Neural cell (in vitro differentiated cells): ENCODE measurements around the gene GAPVD1. TPM values are rescaled to one million over a fixed set of nuclear protein-coding genes. Genes with fewer than 3 reads are reported as not detected.

ENCODE experiments used
- H2AFZ ChIP-seq: fragments of 200-600, 300-800 bp; sonication (generic), shearing (Covaris generic); 2 replicates; pipeline ENCODE4 v1.6.0; 2014; ENCODE audit warnings: low read depth, mild to moderate bottlenecking, antibody characterized with exemption, low read length, moderate library complexity
- H3F3A ChIP-seq: fragments of 200-600 bp; shearing (Covaris generic); 2 replicates; pipeline ENCODE4 v1.6.1; 2016; ENCODE audit warnings: mild to moderate bottlenecking, moderate library complexity, mixed read lengths, antibody characterized with exemption, low read length; ENCODE audit not compliant: insufficient read depth, poor library complexity, severe bottlenecking
- H3K27ac ChIP-seq: fragments of 200-600, 300-800 bp; sonication (generic), shearing (Covaris generic); 2 replicates; pipeline ENCODE4 v1.5.1; 2014; ENCODE audit warnings: mild to moderate bottlenecking, low read length, moderate library complexity
- H3K27me3 ChIP-seq: fragments of 300-800, 200-600 bp; sonication (generic), shearing (Covaris generic); 2 replicates; pipeline ENCODE4 v1.6.0; 2014; ENCODE audit warnings: mild to moderate bottlenecking, low read depth, low read length, moderate library complexity; ENCODE audit not compliant: insufficient read depth
- H3K36me3 ChIP-seq: fragments of 300-800, 200-600 bp; sonication (generic), shearing (Covaris generic); 2 replicates; pipeline ENCODE4 v1.5.1; 2014; ENCODE audit warnings: mild to moderate bottlenecking, antibody characterized with exemption, low read length, moderate library complexity; ENCODE audit not compliant: insufficient read depth
- H3K4me2 ChIP-seq: fragments of 300-800, 200-600 bp; sonication (generic), shearing (Covaris generic); 2 replicates; pipeline ENCODE4 v1.6.0; 2014; ENCODE audit warnings: mild to moderate bottlenecking, low read length
- H3K4me3 ChIP-seq: fragments of 300-800, 200-600 bp; sonication (generic), shearing (Covaris generic); 2 replicates; pipeline ENCODE4 v1.5.1; 2014; ENCODE audit warnings: mild to moderate bottlenecking, low read length, moderate library complexity
- H3K79me2 ChIP-seq: fragments of 200-600 bp; shearing (Covaris generic); replicated peaks from 2 replicates; pipeline ENCODE4 v1.6.0; 2014; ENCODE audit warnings: mild to moderate bottlenecking, low read length, moderate library complexity; ENCODE audit not compliant: insufficient read depth
- H3K9ac ChIP-seq: fragments of 300-800, 200-600 bp; sonication (generic), shearing (Covaris generic); 2 replicates; pipeline ENCODE4 v1.6.1; 2016; ENCODE audit warnings: mild to moderate bottlenecking, low read length, mixed read lengths
- H3K9me2 ChIP-seq: fragments of 200-600 bp; shearing (Covaris generic); 2 replicates; pipeline ENCODE4 v1.6.1; 2016; ENCODE audit warnings: mild to moderate bottlenecking, low read length, mixed read lengths; ENCODE audit not compliant: insufficient read depth
- H3K9me3 ChIP-seq: fragments of 200-600, 300-800 bp; sonication (generic), shearing (Covaris generic); 2 replicates; pipeline ENCODE4 v1.6.1; 2016; ENCODE audit warnings: mild to moderate bottlenecking, mixed run types, low read length, moderate library complexity, mixed read lengths
- H4K20me1 ChIP-seq: fragments of 200-600 bp; shearing (Covaris generic); 2 replicates; pipeline ENCODE4 v1.6.1; 2016; ENCODE audit warnings: mild to moderate bottlenecking, mixed run types; ENCODE audit not compliant: insufficient read depth
- CTCF ChIP-seq: fragments of 450-650 bp; IDR thresholded peaks from 2 replicates; pipeline ENCODE4 v1.5.1; 2014; ENCODE audit warnings: antibody characterized with exemption, mild to moderate bottlenecking, moderate library complexity; ENCODE audit not compliant: poor library complexity, severe bottlenecking
- EP300 ChIP-seq: fragments of 450-650 bp; conservative IDR thresholded peaks from 2 replicates; pipeline ENCODE4 v1.6.1; 2014; ENCODE audit warnings: antibody characterized with exemption, mild to moderate bottlenecking, moderate library complexity; ENCODE audit not compliant: poor library complexity, severe bottlenecking
- EZH2 ChIP-seq: fragments of 200-600, 300-800 bp; shearing (Covaris generic), sonication (generic); IDR thresholded peaks from 2 replicates; pipeline ENCODE4 v1.6.1; 2014; ENCODE audit warnings: antibody characterized with exemption, low read length, borderline replicate concordance, mild to moderate bottlenecking; ENCODE audit not compliant: insufficient read depth, poor library complexity, severe bottlenecking
- MXI1 ChIP-seq: fragments of 450-650 bp; conservative IDR thresholded peaks from 2 replicates; pipeline ENCODE4 v1.6.1; 2014; ENCODE audit warnings: antibody characterized with exemption, mild to moderate bottlenecking; ENCODE audit not compliant: poor library complexity, severe bottlenecking
- POLR2AphosphoS5 ChIP-seq: IDR thresholded peaks from 2 replicates; pipeline ENCODE4 v1.6.1; 2012
- RAD21 ChIP-seq: fragments of 450-650 bp; conservative IDR thresholded peaks from 2 replicates; pipeline ENCODE4 v1.6.1; 2014; ENCODE audit warnings: antibody characterized with exemption, mild to moderate bottlenecking, moderate library complexity
- REST ChIP-seq: IDR thresholded peaks from 2 replicates; pipeline ENCODE4 v1.6.1; 2012; ENCODE audit warnings: borderline replicate concordance
- SMC3 ChIP-seq: fragments of 450-650 bp; conservative IDR thresholded peaks from 2 replicates; pipeline ENCODE4 v1.6.1; 2014; ENCODE audit warnings: antibody characterized with exemption, mild to moderate bottlenecking, moderate library complexity; ENCODE audit not compliant: poor library complexity
- TAF1 ChIP-seq: IDR thresholded peaks from 2 replicates; pipeline ENCODE4 v1.6.1; 2012; ENCODE audit warnings: low read depth
- polyA plus RNA-seq: library from polyadenylated mRNA; depleted of rRNA; stranded (reverse); fragments of >200 nt; gene quantifications from 2 replicates; pipeline ENCODE4 v1.2.3, GENCODE V29; 2014

The GAPVD1 gene
- polyA plus RNA-seq, 1 donor from 2014 or later = 49.2 TPM

- Histone ChIP-seq H3F3A (no peaks in the 10 kb centered on the region), H3K4me3 (no peak overlapping the region), H3K36me3 (no peaks in the 10 kb centered on the region), H3K4me2 (no peak overlapping the region), H4K20me1 (no peaks in the 10 kb centered on the region), H3K27ac (no peak overlapping the region), H2AFZ (no peak overlapping the region), H3K27me3 (no peaks in the 10 kb centered on the region), H3K9me3 (no peaks in the 10 kb centered on the region), H3K9me2 (no peaks in the 10 kb centered on the region), H3K9ac (no peak overlapping the region), H3K79me2 (no peaks in the 10 kb centered on the region)
- TF ChIP-seq EZH2 (no peak), EP300 (no peak), RAD21 (no peak), REST (no peak), MXI1 (no peak), POLR2AphosphoS5 (no peak), TAF1 (no peak), SMC3 (no peak), CTCF (no peak)
These were observed 148.3 kb downstream of the GAPVD1 start for GRCh38 chr9:125409637-125410521.

- Histone ChIP-seq H3K4me2 (no peak overlapping the region), H3K9ac (no peak overlapping the region), H4K20me1 (no peaks in the 10 kb centered on the region), H3K4me3 (no peak overlapping the region), H3K9me2 (no peaks in the 10 kb centered on the region), H3K36me3 (no peaks in the 10 kb centered on the region), H3K79me2 (no peaks in the 10 kb centered on the region), H2AFZ (no peak overlapping the region), H3K27me3 (no peaks in the 10 kb centered on the region), H3F3A (no peaks in the 10 kb centered on the region), H3K9me3 (no peaks in the 10 kb centered on the region), H3K27ac (no peak overlapping the region)
- TF ChIP-seq TAF1 (no peak), EP300 (no peak), RAD21 (no peak), CTCF (no peak), MXI1 (no peak), SMC3 (no peak), POLR2AphosphoS5 (no peak), EZH2 (no peak), REST (no peak)
These were observed 148.9 kb downstream of the GAPVD1 start for GRCh38 chr9:125410522-125410894.
